ENCODE results near the gene LRRC46.

Gene LRRC46

GRCh38 chr17:47831003-47831933 lies at the start of gene LRRC46, which contains the start of gene MRPL10:
Gene LRRC46, plus strand, starts transcription at chr17:47831670. Its CDS starts 320 bp downstream, at chr17:47831990.
Gene MRPL10, minus strand, starts transcription at chr17:47831541. Its CDS starts 30 bp downstream, at chr17:47831511.
- peak; percentile 88 for DNase-seq (ENCODE audit: low read depth)

- DNase-seq (ENCODE audit: low read depth), result no peak
These were observed 45.8 kb upstream of the LRRC46 start for GRCh38 chr17:47785538-47786123.

- peak; percentile 18 for DNase-seq (ENCODE audit: low read depth)
These were observed 41.6 kb upstream of the LRRC46 start for GRCh38 chr17:47789611-47790561.

GRCh38 chr17:47791025-47791424 lies 40.4 kb upstream of the LRRC46 start:
- no peak for DNase-seq (ENCODE audit: low read depth)

- no peak for DNase-seq (ENCODE audit: low read depth)
These were observed 39.0 kb upstream of the LRRC46 start for GRCh38 chr17:47792457-47792856.

- DNase-seq (ENCODE audit: low read depth), result no peak
These were observed 38.5 kb upstream of the LRRC46 start for GRCh38 chr17:47792979-47793378.

- DNase-seq (ENCODE audit: low read depth), result no peak
These were observed 33.7 kb upstream of the LRRC46 start for GRCh38 chr17:47797797-47798196.

GRCh38 chr17:47800686-47801085 lies 30.8 kb upstream of the LRRC46 start:
- DNase-seq (ENCODE audit: low read depth), result no peak

GRCh38 chr17:47801176-47801765 lies 30.2 kb upstream of the LRRC46 start:
- DNase-seq (ENCODE audit: low read depth), result no peak

GRCh38 chr17:47801906-47802305 lies 29.6 kb upstream of the LRRC46 start:
- DNase-seq (ENCODE audit: low read depth), result no peak

GRCh38 chr17:47802341-47803022 lies 29.0 kb upstream of the LRRC46 start:
- DNase-seq (ENCODE audit: low read depth), result peak; percentile 35

GRCh38 chr17:47803201-47803600 lies 28.3 kb upstream of the LRRC46 start:
- DNase-seq (ENCODE audit: low read depth), result no peak

- DNase-seq (ENCODE audit: low read depth), result no peak
These were observed 27.7 kb upstream of the LRRC46 start for GRCh38 chr17:47803751-47804150.

GRCh38 chr17:47804461-47804860 lies 27.0 kb upstream of the LRRC46 start:
- no peak for DNase-seq (ENCODE audit: low read depth)

- DNase-seq (ENCODE audit: low read depth), result no peak
These were observed 25.2 kb upstream of the LRRC46 start for GRCh38 chr17:47806026-47806912.

GRCh38 chr17:47806913-47807255 lies 24.6 kb upstream of the LRRC46 start:
- DNase-seq (ENCODE audit: low read depth), result no peak

- no peak for DNase-seq (ENCODE audit: low read depth)
These were observed 24.0 kb upstream of the LRRC46 start for GRCh38 chr17:47807421-47807820.

GRCh38 chr17:47808036-47808829 lies 23.2 kb upstream of the LRRC46 start:
- no peak for DNase-seq (ENCODE audit: low read depth)

GRCh38 chr17:47808830-47809480 lies 22.5 kb upstream of the LRRC46 start:
- DNase-seq (ENCODE audit: low read depth), result no peak

Data from stimulated activated CD8-positive, alpha-beta memory T cell treated with anti-CD3 and anti-CD28 coated beads, Interleukin-7, amount 100 ng/mL, for 24 hours (primary cell).